HepG2 (cell line): ENCODE data around the gene PRDM10. TPM values are rescaled to one million over a fixed set of nuclear protein-coding genes. Genes with fewer than 3 reads are reported as not detected.
A peak's percentile ranks its signal among the peaks of the same experiment; 100 is the strongest.

Experiments used
- CBFB ChIP-seq: sonication (generic); formaldehyde crosslinking; IDR thresholded peaks from 2 replicates; pipeline ENCODE4 v1.4.0; 2020; ENCODE audit warnings: missing genetic modification reagents
- CC2D1A ChIP-seq: sonication (generic); formaldehyde crosslinking; IDR thresholded peaks from 2 replicates; pipeline ENCODE4 v1.8.1; 2023; ENCODE audit warnings: mild to moderate bottlenecking, missing genetic modification reagents
- DNMT1 ChIP-seq: sonication (generic); formaldehyde crosslinking; IDR thresholded peaks from 2 replicates; pipeline ENCODE4 v1.5.1; 2020; ENCODE audit warnings: mild to moderate bottlenecking, missing genetic modification reagents
- EP300 ChIP-seq, 3 experiments: sonication (generic) in 1 of 3; formaldehyde crosslinking in 1 of 3; IDR thresholded peaks; 2 replicates each; pipeline versions ENCODE4 v1.5.1 to v1.6.1; 2011 to 2020; ENCODE audit warnings: low read depth in 2 of 3, low read length in 2 of 3, borderline replicate concordance in 1 of 3, improper control_type of control experiment in 1 of 3, mild to moderate bottlenecking in 1 of 3, missing genetic modification reagents in 1 of 3, moderate library complexity in 1 of 3
- GLI4 ChIP-seq: sonication (generic); formaldehyde crosslinking; IDR thresholded peaks from 2 replicates; pipeline ENCODE4 v1.5.1; 2020; ENCODE audit warnings: missing genetic modification reagents, mild to moderate bottlenecking, moderate library complexity, borderline replicate concordance
- ISL2 ChIP-seq: sonication (generic); formaldehyde crosslinking; IDR thresholded peaks from 2 replicates; pipeline ENCODE4 v1.5.0; 2020; ENCODE audit warnings: missing genetic modification reagents
- JARID2 ChIP-seq: sonication (generic); formaldehyde crosslinking; IDR thresholded peaks from 2 replicates; pipeline ENCODE4 v1.8.1; 2023; ENCODE audit warnings: missing genetic modification reagents, inconsistent platforms; ENCODE audit not compliant: insufficient replicate concordance
- JUND ChIP-seq: sonication (generic); formaldehyde crosslinking; IDR thresholded peaks from 2 replicates; pipeline ENCODE4 v1.8.0; 2022; ENCODE audit warnings: mild to moderate bottlenecking, missing genetic modification reagents
- MED1 ChIP-seq: sonication (generic); formaldehyde crosslinking; IDR thresholded peaks from 2 replicates; pipeline ENCODE4 v1.4.0; 2020; ENCODE audit warnings: missing genetic modification reagents
- PTBP1 ChIP-seq: fragments of 200-400 bp; formaldehyde crosslinking; IDR thresholded peaks from 2 replicates; pipeline ENCODE4 v1.6.1; 2018; ENCODE audit warnings: low read length, low read depth; ENCODE audit not compliant: poor library complexity, severe bottlenecking
- RAD51 ChIP-seq: fragments of 450-650 bp; IDR thresholded peaks from 2 replicates; pipeline ENCODE4 v1.6.1; 2016; ENCODE audit warnings: borderline replicate concordance
- RORA ChIP-seq: sonication (generic); formaldehyde crosslinking; IDR thresholded peaks from 2 replicates; pipeline ENCODE4 v1.5.0; 2020; ENCODE audit warnings: mild to moderate bottlenecking, missing genetic modification reagents, moderate library complexity
- SPEN ChIP-seq: sonication (generic); formaldehyde crosslinking; IDR thresholded peaks from 2 replicates; pipeline ENCODE4 v1.5.1; 2020; ENCODE audit warnings: low read depth, mild to moderate bottlenecking, missing genetic modification reagents
- SUZ12 ChIP-seq: fragments of 150-350 bp; IDR thresholded peaks from 2 replicates; pipeline ENCODE4 v1.6.1; 2014; ENCODE audit warnings: low read depth, low read length
- TARDBP ChIP-seq: sonication (generic); formaldehyde crosslinking; IDR thresholded peaks from 2 replicates; pipeline ENCODE4 v1.8.0; 2022; ENCODE audit warnings: mild to moderate bottlenecking, missing genetic modification reagents
- TBP ChIP-seq: sonication (generic); formaldehyde crosslinking; IDR thresholded peaks from 2 replicates; pipeline ENCODE4 v1.5.0; 2020; ENCODE audit warnings: missing genetic modification reagents
- XRCC5 ChIP-seq: fragments of 200-400 bp; formaldehyde crosslinking; optimal IDR thresholded peaks from 2 replicates; pipeline ENCODE3; 2017; ENCODE audit warnings: mild to moderate bottlenecking, low read length
- ZIK1 ChIP-seq: sonication (generic); formaldehyde crosslinking; IDR thresholded peaks from 2 replicates; pipeline ENCODE4 v1.5.0; 2020; ENCODE audit warnings: mild to moderate bottlenecking, low read depth, missing genetic modification reagents, borderline replicate concordance
- ZKSCAN8 ChIP-seq: IDR thresholded peaks from 2 replicates; pipeline ENCODE4 v1.6.1; 2016; ENCODE audit warnings: borderline replicate concordance, missing genetic modification reagents, missing compliant biosample characterization
- ZMYM2 ChIP-seq: sonication (generic); formaldehyde crosslinking; IDR thresholded peaks from 2 replicates; pipeline ENCODE4 v1.8.0; 2022; ENCODE audit warnings: mild to moderate bottlenecking, missing genetic modification reagents
- ZNF124 ChIP-seq: sonication (generic); formaldehyde crosslinking; IDR thresholded peaks from 2 replicates; pipeline ENCODE4 v1.4.0; 2020; ENCODE audit warnings: missing genetic modification reagents
- ZNF326 ChIP-seq: sonication (generic); formaldehyde crosslinking; IDR thresholded peaks from 2 replicates; pipeline ENCODE4 v1.4.0; 2020; ENCODE audit warnings: missing genetic modification reagents, borderline replicate concordance
- ZNF329 ChIP-seq: sonication (generic); formaldehyde crosslinking; IDR thresholded peaks from 2 replicates; pipeline ENCODE4 v1.9.0; 2021; ENCODE audit warnings: low read depth, mild to moderate bottlenecking, missing genetic modification reagents
- ZNF558 ChIP-seq: sonication (generic); formaldehyde crosslinking; IDR thresholded peaks from 2 replicates; pipeline ENCODE4 v1.9.0; 2022; ENCODE audit warnings: mild to moderate bottlenecking, missing genetic modification reagents, borderline replicate concordance
- ZNF619 ChIP-seq: sonication (generic); formaldehyde crosslinking; IDR thresholded peaks from 2 replicates; pipeline ENCODE4 v1.4.0; 2020; ENCODE audit warnings: mild to moderate bottlenecking, missing genetic modification reagents
- ZSCAN31 ChIP-seq: sonication (generic); formaldehyde crosslinking; IDR thresholded peaks from 2 replicates; pipeline ENCODE4 v1.5.0; 2020; ENCODE audit warnings: low read depth, mild to moderate bottlenecking, missing genetic modification reagents
- polyA plus RNA-seq, 8 experiments: library from polyadenylated mRNA; depleted of rRNA in 3 of 8; stranded (reverse) in 7 of 8; unstranded in 1 of 8; fragments of >200 nt; fragmentation: Illumina TruSeq in 4 of 8; extraction: Trizol in 4 of 8; gene quantifications; 2 replicates each; pipeline versions ENCODE4 v1.2.1 to v1.2.3, GENCODE V29; 2011 to 2016; ENCODE audit warnings: low read depth in 4 of 8, missing spikeins in 1 of 8, mixed read lengths in 1 of 8; ENCODE audit not compliant: insufficient read depth in 1 of 8
- total RNA-seq, 5 experiments: library from RNA; depleted of rRNA; stranded (reverse); fragments of >200 nt; fragmentation: Illumina TruSeq; extraction: Trizol; gene quantifications; 2 replicates each; pipeline ENCODE4 v1.2.3, GENCODE V29; 2016; ENCODE audit warnings: low read depth in 1 of 5
- TF ChIP-seq, protein P1 (sequence below): sonication (generic); formaldehyde crosslinking; IDR thresholded peaks from 2 replicates; pipeline ENCODE4 v1.8.1; 2023; ENCODE audit warnings: mild to moderate bottlenecking, missing genetic modification reagents, borderline replicate concordance
- TF ChIP-seq, protein P2 (sequence below): sonication (generic); formaldehyde crosslinking; IDR thresholded peaks from 2 replicates; pipeline ENCODE4 v1.4.0; 2020; ENCODE audit warnings: mild to moderate bottlenecking, low read depth, missing genetic modification reagents
- TF ChIP-seq, protein P3 (sequence below): sonication (generic); formaldehyde crosslinking; IDR thresholded peaks from 2 replicates; pipeline ENCODE4 v1.8.1; 2023; ENCODE audit warnings: mild to moderate bottlenecking, inconsistent platforms, moderate library complexity, missing genetic modification reagents, borderline replicate concordance

Gene PRDM10
- total and polyA plus RNA-seq, 2 of the 13 experiments (the other 11 are each of a cell fraction or from before 2014, with no cell fraction given), result 5.7 to 5.8 TPM

DNA sequence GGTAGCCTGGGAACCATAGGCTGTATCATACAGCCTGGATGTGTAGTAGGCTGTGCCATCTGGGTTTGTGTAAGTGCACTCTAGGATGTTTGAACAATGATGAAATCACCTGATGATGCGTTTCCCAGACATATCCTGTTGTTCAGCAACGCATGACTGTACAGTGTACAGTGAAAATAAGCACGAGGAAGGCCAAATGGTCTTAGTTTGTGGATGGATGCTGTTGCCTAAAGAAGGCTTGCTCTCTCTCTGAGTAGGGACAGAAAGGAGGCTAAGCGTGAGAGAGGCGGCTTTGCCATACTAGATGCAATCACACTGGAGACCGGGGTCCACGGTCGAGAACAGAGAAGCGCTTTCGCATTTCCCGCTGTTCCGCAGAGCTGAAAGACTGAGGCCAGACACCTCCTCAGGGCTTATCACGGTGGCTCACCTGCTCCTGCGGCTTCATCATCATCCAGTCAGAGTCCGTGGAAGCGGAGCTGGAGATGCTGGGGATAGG is 39.5 kb upstream of the PRDM10 start (continued):
- TF ChIP-seq ZNF124, result no peak
- no peak for TF ChIP-seq SUZ12
- no peak for TF ChIP-seq PTBP1
- TF ChIP-seq JARID2 (CRISPR knock-in tag), result no peak
- TF ChIP-seq CBFB, result no peak
- no peak for TF ChIP-seq ZSCAN31 (CRISPR knock-in tag)
- TF ChIP-seq RAD51, result no peak
- no peak for TF ChIP-seq ZIK1 (CRISPR knock-in tag)
- no peak for TF ChIP-seq ZNF558 (CRISPR knock-in tag)
- no peak for TF ChIP-seq DNMT1 (CRISPR knock-in tag)
- peak in 1 of 2 experiments; percentile 59; a peak in 1 of 4 replicates for TF ChIP-seq EP300 (IDR thresholded peaks at IDR 0.05; ENCODE audit: low read depth in 2 of 2, low read length in 2 of 2)
- peak; percentile 68; the same call in 1 of the 2 replicates for TF ChIP-seq EP300 (CRISPR knock-in tag; IDR thresholded peaks at IDR 0.05; ENCODE audit: borderline replicate concordance)
- TF ChIP-seq, protein P1, sequence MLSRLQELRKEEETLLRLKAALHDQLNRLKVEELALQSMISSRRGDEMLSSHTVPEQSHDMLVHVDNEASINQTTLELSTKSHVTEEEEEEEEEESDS (CRISPR knock-in tag), result no peak
- TF ChIP-seq RORA (CRISPR knock-in tag), result no peak
- no peak for TF ChIP-seq ZNF329 (CRISPR knock-in tag)
- no peak for TF ChIP-seq TBP
- TF ChIP-seq MED1 (CRISPR knock-in tag), result peak; percentile 57
- no peak for TF ChIP-seq ZNF619 (CRISPR knock-in tag)
- TF ChIP-seq, protein P2, sequence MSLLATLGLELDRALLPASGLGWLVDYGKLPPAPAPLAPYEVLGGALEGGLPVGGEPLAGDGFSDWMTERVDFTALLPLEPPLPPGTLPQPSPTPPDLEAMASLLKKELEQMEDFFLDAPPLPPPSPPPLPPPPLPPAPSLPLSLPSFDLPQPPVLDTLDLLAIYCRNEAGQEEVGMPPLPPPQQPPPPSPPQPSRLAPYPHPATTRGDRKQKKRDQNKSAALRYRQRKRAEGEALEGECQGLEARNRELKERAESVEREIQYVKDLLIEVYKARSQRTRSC (CRISPR knock-in tag), result no peak
- no peak for TF ChIP-seq ZNF326 (CRISPR knock-in tag)
- no peak for TF ChIP-seq CC2D1A (CRISPR knock-in tag)
- no peak for TF ChIP-seq ZMYM2 (CRISPR knock-in tag)
- no peak for TF ChIP-seq ISL2 (CRISPR knock-in tag)
- no peak for TF ChIP-seq GLI4
- TF ChIP-seq ZKSCAN8 (CRISPR knock-in tag), result 0 out of 2 replicates have a peak, but pooled peaks have one; percentile 29
- TF ChIP-seq XRCC5, result no peak
- TF ChIP-seq JUND, result peak; percentile 76
- no peak for TF ChIP-seq SPEN (CRISPR knock-in tag)
- TF ChIP-seq, protein P3, sequence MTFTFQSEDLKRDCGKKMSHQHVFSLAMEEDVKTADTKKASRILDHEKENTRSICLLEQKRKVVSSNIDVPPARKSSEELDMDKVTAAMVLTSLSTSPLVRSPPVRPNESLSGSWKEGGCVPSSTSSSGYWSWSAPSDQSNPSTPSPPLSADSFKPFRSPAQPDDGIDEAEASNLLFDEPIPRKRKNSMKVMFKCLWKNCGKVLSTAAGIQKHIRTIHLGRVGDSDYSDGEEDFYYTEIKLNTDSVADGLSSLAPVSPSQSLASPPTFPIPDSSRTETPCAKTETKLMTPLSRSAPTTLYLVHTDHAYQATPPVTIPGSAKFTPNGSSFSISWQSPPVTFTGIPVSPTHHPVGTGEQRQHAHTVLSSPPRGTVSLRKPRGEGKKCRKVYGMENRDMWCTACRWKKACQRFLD, result no peak
- no peak for TF ChIP-seq TARDBP (CRISPR knock-in tag)
